Left renal pelvis (tissue), 4 donors: ENCODE data around the gene FGA. TPM values are rescaled to one million over a fixed set of nuclear protein-coding genes. Genes with fewer than 3 reads are reported as not detected.

Experiments used
- DNase-seq, 4 donors: peaks; one replicate each; pipeline ENCODE4 v3.0.0-alpha.2; 2013; ENCODE audit warnings: low read depth in 4 of 4, low spot score in 3 of 4
- polyA plus RNA-seq, 4 donors: library from polyadenylated mRNA; unstranded; fragments of 120-200 nt; gene quantifications; one replicate each; pipeline ENCODE4 v1.2.1, GENCODE V29; 2013; ENCODE audit not compliant: insufficient read length in 4 of 4

Gene FGA
- polyA plus RNA-seq, 4 donors, result 1.2 to 25.6 TPM; not detected in 2

- no peak for DNase-seq
Observed at GRCh38 chr4:154583677-154584076, 6.9 kb downstream of the FGA start.

GRCh38 chr4:154583230-154583629 lies 7.3 kb downstream of the FGA start:
- DNase-seq, result no peak

- DNase-seq, result no peak
Observed at GRCh38 chr4:154582723-154583122, 7.8 kb downstream of the FGA start.

DNA sequence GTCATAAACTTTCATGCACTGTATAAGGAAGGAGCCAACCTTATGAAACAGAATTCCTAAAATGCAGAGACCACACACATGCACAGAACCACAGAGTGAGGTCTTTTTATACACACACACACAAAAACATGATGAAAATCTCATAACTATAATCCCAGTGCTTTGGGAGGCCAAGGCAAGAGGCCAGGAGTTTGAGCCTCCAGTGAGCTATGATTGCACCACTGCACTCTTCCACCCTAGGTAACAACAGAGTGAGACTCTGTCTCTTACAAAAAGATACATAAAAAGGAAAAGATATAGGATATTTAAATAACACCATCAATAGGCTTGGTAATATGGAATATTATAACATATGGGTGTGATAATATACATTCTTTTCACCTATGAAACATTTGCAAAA lies 10.6 kb downstream of the FGA start:
- DNase-seq, result no peak

GRCh38 chr4:154578919-154579318 lies 11.6 kb downstream of the FGA start:
- DNase-seq, result no peak

GRCh38 chr4:154577324-154577723 lies 13.2 kb downstream of the FGA start:
- no peak for DNase-seq

GRCh38 chr4:154574311-154574710 lies 16.2 kb downstream of the FGA start:
- DNase-seq, result no peak

GRCh38 chr4:154573190-154573870 lies 17.2 kb downstream of the FGA start:
- DNase-seq, result no peak

- DNase-seq, result no peak
Observed at GRCh38 chr4:154569584-154569983, 21.0 kb downstream of the FGA start.

DNA sequence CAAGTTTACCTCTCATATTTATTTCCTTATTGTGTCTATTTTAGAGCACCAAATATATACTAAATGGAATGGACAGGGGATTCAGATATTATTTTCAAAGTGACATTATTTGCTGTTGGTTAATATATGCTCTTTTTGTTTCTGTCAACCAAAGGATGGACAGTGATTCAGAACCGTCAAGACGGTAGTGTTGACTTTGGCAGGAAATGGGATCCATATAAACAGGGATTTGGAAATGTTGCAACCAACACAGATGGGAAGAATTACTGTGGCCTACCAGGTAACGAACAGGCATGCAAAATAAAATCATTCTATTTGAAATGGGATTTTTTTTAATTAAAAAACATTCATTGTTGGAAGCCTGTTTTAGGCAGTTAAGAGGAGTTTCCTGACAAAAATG lies 21.5 kb downstream of the FGA start:
- DNase-seq, result no peak

DNA sequence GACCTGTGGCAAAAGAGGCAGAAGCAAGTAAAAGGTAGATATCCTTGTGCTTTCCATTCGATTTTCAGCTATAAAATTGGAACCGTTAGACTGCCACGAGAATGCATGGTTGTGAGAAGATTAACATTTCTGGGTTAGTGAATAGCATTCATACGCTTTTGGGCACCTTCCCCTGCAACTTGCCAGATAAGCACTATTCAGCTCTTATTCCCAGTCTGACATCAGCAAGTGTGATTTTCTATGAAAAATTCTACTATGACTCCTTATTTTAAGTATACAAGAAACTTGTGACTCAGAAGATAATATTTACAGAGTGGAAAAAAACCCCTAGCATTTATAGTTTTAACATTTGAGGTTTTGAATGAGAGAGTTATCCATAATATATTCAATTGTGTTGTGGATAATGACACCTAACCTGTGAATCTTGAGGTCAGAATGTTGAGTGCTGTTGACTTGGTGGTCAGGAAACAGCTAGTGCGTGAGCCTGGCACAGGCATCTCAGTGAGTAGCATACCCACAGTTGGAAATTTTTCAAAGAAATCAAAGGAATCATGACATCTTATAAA lies 23.8 kb downstream of the FGA start:
- DNase-seq, result no peak

- no peak for DNase-seq
Observed at GRCh38 chr4:154565704-154566103, 24.8 kb downstream of the FGA start.

- no peak for DNase-seq
Observed at GRCh38 chr4:154564311-154564710, 26.2 kb downstream of the FGA start.

GRCh38 chr4:154562697-154563254 lies 27.8 kb downstream of the FGA start, which contains the start of gene FGB:
Gene FGB, plus strand, starts transcription at chr4:154563011. Its CDS starts 8 bp downstream, at chr4:154563019.
- DNase-seq, result no peak

GRCh38 chr4:154560824-154561231 lies 29.7 kb downstream of the FGA start:
- no peak for DNase-seq

DNA sequence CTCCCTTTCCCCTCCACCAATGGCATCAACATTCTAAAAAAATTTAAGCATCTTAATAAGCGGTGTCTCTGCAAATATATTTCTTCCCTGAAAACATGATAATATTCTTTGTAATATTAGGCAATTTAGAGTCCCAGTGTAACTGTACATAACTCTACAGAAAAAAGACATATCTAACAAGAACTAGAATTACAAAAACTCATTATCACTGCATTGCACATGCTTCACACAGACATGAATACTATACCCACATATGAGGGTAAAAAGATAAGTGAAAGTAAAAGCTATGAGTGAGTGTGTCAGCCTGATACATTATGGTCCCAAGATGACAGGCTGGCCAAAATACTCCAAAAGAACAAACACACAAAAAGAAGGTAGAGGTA lies 30.1 kb downstream of the FGA start:
- DNase-seq, result no peak

- DNase-seq, result no peak
Observed at GRCh38 chr4:154559494-154560418, 30.8 kb downstream of the FGA start.

GRCh38 chr4:154559141-154559493 lies 31.4 kb downstream of the FGA start:
- no peak for DNase-seq

DNA sequence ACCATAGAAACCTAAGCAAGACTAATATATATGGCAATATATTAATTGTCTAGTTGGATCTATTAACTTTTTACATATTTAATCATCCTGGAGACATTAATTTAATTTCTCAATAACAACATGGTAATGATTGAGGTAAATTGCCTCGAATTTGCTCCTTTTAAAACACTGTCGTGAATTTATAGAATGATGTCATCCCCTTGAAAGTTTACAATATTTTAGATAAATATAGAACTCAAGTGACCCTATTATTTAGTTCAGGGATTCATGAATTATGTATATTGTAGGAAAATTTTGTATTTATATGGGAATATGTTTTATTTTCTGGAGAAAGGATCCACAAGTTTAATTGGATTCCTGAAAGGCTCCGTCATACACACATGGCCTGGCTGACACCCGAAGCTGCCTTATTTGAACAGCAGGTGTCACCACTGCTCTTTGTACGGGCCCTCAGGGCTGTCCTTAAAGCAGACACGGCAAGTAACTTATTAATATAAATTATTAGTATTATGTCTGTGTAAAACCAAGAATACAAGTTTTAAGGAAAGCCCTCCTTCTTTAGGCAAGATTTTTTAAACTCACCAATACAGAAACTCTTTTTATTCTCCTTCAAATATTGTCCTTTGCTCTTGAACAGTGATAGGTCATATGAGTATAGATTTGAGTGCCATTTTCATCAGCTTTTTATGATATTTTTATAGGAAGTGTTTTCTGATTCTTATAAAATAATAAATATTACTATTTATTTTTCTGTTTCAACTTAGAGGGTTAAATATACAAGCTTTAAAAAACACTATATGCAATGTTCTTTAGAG lies 38.5 kb downstream of the FGA start:
- DNase-seq, result peak in 3 of 4 donors; percentile 51 to 67 (median 57)
